HG03460 (cell line): ENCODE results near the gene EXD3.

Experiments used
- ATAC-seq: cut with Tn5 transposase; IDR thresholded peaks from one replicate; pipeline ENCODE4 v1.9.1; 2021; ENCODE audit not compliant: unreplicated experiment

EXD3 gene

GRCh38 chr9:137276473-137277328, 146.3 kb downstream of the EXD3 start:
- ATAC-seq = peak; percentile 6

GRCh38 chr9:137275588-137276472, 147.1 kb downstream of the EXD3 start:
- no peak for ATAC-seq

DNA sequence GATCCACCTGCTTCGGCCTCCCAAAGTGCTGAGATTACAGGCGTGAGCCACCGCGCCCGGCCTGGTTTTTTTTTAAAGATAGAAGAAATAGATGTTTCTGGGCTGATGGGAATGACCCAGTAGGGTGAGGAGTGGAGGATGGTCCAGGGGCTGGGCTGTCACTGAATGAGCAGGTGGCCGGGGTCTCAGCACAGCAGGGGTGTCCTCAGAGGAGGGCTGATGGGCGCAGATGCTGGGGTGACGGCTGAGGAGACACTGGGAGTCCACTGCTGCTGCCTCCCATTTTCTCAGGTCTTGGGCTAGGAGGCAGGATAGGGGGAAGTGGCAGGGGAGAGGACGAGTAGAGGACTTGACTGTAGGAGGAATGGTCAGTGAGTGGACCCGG, 147.8 kb downstream of the EXD3 start:
- ATAC-seq = no peak

GRCh38 chr9:137273611-137274320, 149.2 kb downstream of the EXD3 start:
- no peak for ATAC-seq

GRCh38 chr9:137273095-137273490, 149.9 kb downstream of the EXD3 start:
- no peak for ATAC-seq

- no peak for ATAC-seq
Measured at GRCh38 chr9:137272241-137273094, 150.5 kb downstream of the EXD3 start.

GRCh38 chr9:137271696-137272076, 151.3 kb downstream of the EXD3 start:
- no peak for ATAC-seq

GRCh38 chr9:137270929-137271695, 151.8 kb downstream of the EXD3 start:
- ATAC-seq = no peak

DNA sequence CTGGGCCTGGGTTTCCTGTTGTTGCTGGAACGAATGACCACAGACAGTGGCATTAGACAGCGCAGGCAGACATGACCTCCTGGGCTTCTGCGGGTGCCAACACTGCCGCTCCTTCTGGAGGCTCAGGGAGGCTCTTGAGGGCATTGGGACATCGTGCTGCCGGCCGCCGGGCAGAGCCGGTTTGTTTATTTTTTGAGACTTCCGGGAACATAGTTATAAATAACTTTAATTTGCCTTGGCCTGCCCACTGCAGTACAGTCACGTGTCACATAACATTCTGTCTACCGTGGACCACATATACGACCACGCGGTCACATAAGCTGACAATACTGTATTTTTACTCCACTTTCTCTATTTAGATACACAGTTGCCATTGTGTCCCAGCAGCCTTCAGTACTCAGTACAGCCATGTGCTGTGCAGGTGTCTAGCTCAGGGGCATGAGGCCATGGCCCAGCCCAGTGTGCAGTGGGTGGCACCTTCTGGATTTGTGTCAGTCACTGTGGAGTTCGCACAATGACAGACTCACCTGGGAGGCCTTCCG, 153.7 kb downstream of the EXD3 start:
- ATAC-seq = no peak

DNA sequence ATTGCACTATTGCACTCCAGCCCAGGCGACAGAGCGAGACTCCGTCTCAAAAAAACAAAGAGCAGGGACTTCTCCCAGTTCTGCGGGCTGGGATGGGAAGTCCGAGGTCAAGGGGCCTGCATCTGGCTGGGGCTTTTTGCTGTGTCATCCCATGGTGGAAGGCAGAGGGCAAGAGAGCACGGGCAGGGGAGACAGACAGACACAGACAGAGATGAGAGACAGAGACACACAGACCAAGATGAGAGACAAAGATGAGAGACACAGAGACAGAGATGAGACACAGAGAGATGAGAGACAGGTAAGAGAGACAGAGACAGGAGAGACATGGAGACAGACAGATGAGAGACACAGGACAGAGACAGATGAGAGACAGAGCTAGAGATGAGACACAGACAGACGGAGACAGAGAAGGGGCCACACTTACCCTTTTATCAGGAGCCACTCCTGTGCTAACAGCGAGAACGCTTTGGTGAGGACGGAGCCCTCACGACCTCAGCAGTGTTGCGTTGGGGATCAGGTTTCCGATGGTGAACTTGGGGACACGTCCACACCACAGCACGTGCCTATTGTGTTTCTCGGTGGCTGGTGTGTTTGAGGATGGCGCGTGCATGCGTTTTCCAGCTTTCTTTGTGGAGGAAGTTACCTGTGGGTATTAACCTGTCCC, 154.3 kb downstream of the EXD3 start:
- ATAC-seq = no peak

- ATAC-seq = no peak
Measured at GRCh38 chr9:137267933-137268355, 155.0 kb downstream of the EXD3 start.

DNA sequence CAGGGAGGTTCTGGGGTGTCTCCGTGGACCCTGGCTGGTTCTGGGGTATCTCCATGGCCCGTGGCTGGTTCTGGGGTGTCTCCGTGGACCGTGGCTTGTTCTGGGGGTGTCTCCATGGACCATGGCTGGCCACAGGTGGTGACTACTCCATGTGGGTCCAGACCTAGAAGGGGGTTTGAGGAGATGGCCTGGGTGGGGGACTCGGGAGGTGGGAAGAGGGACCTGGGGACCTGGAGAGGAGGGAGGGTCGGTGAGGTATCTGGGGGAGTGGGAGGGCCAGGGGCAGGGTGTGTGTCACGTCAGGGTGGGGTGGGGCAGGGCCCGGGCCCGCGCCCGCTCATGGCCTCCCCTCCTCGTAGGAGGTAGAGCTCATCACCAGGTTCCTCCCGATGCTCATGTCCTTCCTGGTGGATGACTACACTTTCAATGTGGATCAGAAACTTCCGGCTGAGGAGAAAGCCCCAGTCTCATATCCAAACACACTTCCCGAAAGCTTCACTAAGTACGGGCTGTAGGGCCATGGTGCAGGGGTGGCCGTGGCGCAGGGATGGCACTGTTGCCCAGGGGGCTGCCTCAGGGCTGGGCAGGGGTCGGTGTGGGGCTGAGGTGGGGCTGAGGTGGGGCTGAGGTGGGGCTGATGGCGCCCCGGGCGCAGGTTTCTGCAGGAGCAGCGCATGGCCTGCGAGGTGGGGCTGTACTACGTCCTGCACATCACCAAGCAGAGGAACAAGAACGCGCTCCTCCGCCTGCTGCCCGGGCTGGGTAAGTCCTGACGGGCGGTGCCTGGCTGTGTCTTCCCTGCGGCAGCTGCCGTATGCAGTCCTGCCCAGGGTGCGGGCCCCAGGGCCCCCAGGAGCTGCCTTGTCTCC, 156.1 kb downstream of the EXD3 start:
- no peak for ATAC-seq

- ATAC-seq = no peak
Measured at GRCh38 chr9:137266162-137266527, 156.8 kb downstream of the EXD3 start.

DNA sequence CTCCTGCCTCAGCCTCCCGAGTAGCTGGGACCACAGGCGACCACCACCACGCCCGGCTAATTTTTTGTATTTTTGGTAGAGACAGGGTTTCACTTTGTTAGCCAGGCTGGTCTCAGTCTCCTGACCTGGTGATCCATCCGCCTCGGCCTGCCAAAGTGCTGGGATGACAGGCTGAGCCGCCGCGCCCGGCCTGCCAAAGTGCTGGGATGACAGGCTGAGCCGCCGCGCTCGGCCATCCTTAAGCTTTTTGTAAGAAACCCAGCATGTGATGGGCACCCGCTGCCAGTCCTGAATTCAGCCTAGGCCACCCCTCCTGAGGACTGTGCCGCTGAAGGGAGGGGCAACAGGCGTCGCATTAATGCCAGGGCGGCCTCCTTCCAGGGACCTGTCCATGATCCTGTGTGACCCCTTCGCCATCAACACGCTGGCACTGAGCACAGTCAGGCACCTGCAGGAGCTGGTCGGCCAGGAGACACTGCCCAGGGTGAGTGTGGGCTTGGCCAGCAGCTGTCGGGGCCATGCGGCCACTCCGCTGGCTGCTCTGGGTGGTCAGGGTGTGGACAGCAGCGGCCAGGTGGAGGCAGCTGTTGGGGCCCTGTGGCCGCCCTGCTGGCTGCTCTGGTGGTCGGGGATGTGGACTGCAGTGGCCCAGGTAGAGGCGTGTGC, 157.3 kb downstream of the EXD3 start:
- ATAC-seq = no peak

GRCh38 chr9:137264067-137264466, 158.9 kb downstream of the EXD3 start:
- no peak for ATAC-seq

DNA sequence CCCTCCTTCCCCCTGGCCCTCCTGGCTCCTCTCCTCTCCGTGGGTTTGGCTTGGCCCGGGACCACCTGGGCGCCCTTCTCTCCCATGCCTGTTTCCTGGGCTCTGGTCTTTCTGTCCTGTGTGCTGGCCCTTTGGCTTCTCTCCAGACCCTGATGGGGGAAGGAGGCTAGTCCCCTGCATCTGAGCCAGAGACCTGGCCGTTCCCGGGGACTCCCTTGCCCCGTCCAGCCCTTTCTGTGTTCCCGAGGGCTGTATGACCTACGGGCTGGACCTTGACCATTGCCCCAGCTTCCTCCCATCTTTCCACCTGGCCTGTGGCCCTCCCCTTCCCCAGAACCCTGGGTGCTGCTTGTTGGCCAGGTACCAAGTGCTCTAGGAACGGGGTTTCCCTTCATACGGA, 159.5 kb downstream of the EXD3 start:
- ATAC-seq = no peak

GRCh38 chr9:137262909-137263285, 160.1 kb downstream of the EXD3 start:
- no peak for ATAC-seq
